AG08396 (cell line): ENCODE results near the gene VGLL4.
A peak's percentile ranks its signal among the peaks of the same experiment; 100 is the strongest.

Source experiments
- DNase-seq: peaks from one replicate; pipeline ENCODE4 v3.0.0; 2012; ENCODE audit warnings: low spot score, mixed read lengths

The VGLL4 gene

GRCh38 chr3:11564577-11565001 is 79.1 kb downstream of the VGLL4 start:
- DNase-seq = no peak

- no peak for DNase-seq
Measured at GRCh38 chr3:11563865-11564185, 79.9 kb downstream of the VGLL4 start.

DNA sequence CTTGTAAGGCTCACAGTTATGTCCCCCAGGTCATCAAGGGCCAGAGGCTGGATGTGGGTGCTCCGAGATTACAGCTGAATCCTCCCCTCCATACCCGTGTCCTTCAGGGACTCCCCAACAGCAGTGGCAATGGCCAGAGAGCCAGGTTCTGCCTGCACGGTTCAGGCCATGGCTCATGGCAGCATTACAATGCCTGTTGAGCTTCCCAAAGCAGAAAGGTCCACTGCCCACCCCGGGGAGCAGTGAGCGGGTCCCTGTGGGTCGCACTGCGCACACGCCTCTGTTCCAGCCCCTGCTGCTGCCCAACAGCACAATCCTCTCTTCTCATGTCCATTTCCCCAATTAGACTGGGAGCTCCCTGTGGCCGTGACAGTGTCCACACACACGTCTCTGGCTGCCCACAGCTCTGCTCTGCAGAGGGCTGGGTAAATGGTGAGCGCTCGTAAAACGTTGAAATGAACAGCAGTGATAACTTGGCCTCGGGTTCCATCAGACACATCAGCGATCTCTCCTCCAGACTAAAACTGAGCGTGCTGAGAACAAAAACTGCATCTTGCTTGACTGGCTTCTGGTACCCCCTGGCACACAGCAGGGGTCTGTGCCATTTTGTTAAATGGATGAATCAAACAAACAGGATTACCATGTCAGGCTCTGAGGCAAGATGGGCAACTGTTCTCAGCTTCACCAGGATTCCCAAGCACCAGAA is 80.4 kb downstream of the VGLL4 start:
- no peak for DNase-seq

- DNase-seq = no peak
Measured at GRCh38 chr3:11562277-11562881, 81.3 kb downstream of the VGLL4 start.

- DNase-seq = no peak
Measured at GRCh38 chr3:11560746-11561145, 83.0 kb downstream of the VGLL4 start.

- no peak for DNase-seq
Measured at GRCh38 chr3:11559816-11560633, 83.7 kb downstream of the VGLL4 start.

- no peak for DNase-seq
Measured at GRCh38 chr3:11558918-11559815, 84.5 kb downstream of the VGLL4 start.

- no peak for DNase-seq
Measured at GRCh38 chr3:11558411-11558903, 85.3 kb downstream of the VGLL4 start.

GRCh38 chr3:11558002-11558401 is 85.7 kb downstream of the VGLL4 start:
- DNase-seq = peak; percentile 88

- peak; percentile 70 for DNase-seq
Measured at GRCh38 chr3:11556851-11557644, 86.7 kb downstream of the VGLL4 start.

- no peak for DNase-seq
Measured at GRCh38 chr3:11555881-11556633, 87.7 kb downstream of the VGLL4 start.

DNA sequence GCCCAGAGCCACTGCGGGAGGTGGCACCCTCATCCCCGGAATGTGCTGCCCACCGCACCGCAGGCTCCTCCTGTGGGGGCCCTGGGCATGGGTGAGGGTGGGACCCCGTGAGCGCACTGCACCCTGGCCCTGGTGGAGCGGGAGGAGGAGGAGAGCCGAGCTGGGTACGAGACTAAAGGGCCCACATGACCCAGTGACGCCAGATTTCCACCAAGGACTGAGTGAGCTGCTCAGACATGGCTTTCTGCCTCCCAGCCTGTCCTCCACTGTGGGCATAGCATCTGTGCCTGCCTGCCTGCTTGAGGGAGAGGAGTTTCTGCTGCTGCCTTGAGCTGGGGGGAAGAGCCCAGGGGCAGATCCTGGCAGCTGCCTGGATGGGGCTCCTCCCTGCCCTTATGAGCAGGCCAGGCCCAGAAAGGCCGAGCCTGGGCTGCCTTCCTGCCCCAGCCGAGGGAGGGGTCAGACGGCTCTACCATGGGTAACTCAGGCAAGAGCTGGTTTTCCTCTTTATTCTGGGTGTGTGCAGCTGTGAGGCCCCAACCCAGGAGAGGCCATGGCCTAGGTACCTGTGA is 88.4 kb downstream of the VGLL4 start:
- no peak for DNase-seq

DNA sequence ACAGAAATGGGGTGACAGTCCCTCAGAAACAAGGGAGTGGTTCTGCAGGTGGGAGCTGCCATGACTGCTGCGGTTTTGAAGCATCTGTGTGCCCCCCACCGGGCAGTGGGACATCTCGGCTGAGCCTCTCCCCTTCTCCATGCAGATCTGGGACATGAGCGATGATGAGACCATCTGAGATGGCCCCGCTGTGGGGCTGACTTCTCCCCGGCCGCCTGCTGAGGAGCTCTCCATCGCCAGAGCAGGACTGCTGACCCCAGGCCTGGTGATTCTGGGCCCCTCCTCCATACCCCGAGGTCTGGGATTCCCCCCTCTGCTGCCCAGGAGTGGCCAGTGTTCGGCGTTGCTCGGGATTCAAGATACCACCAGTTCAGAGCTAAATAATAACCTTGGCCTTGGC is 89.0 kb downstream of the VGLL4 start:
- DNase-seq = no peak

DNA sequence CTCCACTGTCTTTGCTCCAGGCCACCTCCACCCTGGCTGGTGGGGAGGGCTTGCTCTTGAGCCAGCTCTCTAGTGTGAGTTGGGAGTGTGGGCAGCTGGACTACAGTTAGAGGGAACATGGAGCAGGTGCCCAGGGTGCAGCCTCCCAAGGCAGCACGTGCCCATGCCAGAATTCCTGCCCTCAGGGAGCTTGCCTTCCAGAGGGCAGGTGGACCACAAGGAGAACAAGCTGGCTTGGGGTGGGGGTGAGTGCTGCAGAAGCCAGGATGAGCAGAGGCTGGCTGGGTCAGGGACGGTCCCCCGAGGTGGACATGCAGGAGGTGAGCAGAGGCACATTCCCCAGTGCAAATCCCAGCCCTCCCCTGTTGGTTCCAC is 89.5 kb downstream of the VGLL4 start:
- DNase-seq = no peak

DNA sequence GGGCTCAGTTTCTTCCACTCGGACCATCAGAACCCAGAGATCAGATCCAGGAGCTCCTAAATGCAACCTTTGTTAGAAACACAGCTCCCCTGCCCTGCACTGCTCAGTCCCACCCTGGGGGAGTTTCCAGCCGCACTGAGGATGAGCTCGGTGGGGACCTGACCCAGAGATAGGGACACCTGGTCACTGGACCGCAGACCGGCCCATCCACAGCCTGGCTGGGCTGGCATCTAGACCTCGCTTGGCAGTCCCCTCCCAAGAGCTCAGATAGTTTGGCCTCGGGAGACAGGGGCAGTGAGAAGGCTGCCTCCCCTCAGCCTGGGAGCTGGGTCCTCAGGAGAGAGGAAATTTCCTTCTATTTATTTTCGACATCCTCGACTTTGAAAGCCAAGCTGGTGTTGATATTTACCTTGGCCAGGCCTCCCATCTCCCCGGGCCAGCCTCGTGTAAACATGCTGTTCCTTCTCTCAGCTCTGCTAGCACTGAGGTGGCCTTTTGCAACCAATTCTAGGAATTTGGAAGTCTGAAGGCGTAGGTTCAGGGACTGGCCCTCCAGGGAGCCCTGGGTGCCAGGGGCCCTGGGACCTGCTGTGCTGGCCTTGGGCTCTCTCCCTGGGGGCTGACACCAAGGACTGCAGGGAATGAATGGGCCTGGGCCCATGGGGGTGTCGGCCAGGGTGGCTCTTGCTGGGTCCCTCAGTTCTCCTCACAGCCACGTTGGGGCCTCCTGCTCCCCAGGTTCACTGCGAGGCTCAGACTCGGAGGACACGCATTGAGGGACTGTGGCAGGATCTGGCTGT is 90.1 kb downstream of the VGLL4 start:
- DNase-seq = peak; percentile 29

DNA sequence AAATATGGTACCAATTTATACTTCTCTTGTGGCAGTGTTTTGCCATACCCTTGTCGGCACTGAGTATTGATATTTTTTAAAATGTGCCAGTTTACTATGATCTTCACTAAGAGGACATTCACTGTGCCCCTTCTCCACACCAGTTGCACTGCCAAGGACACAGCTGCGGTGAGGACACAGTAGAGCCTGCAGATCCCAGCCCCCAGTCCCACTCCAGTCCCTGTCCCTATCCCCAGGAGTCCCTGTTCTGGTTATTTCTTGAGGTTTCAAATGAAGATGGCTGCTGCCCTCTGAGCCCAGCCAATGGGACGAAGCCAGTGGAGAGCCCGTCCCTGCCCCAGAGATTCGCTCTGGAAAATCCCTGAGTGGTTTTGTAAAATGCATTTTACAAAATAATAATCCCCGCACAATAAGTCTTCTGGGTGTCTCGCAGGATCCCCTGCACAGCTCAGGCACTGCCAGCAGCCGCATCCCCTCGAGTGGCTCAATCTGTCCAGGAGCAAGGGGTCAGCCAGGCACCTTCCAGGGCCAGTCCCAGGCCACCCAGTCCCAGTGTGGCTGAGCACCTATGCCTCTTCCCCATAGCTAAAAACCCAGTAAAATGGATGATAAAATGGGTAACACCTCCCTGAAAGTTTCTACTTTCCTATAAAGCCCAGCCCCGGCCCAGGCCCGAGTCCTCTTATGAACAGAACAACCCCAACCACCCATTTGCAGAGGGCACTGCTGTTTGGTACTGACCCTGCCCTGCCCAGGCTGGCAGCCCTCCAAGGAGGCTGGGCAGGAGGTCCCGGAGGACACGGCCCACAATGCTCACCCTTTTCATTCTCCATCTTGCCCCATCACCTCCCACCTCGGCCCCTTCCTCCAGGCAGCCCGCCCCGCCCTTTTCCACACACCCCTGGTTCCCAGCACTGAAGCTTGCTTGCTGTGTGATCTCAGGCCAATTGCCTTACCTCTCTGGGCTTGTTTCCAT is 91.1 kb downstream of the VGLL4 start:
- no peak for DNase-seq

- DNase-seq = no peak
Measured at GRCh38 chr3:11551036-11551435, 92.7 kb downstream of the VGLL4 start.

DNA sequence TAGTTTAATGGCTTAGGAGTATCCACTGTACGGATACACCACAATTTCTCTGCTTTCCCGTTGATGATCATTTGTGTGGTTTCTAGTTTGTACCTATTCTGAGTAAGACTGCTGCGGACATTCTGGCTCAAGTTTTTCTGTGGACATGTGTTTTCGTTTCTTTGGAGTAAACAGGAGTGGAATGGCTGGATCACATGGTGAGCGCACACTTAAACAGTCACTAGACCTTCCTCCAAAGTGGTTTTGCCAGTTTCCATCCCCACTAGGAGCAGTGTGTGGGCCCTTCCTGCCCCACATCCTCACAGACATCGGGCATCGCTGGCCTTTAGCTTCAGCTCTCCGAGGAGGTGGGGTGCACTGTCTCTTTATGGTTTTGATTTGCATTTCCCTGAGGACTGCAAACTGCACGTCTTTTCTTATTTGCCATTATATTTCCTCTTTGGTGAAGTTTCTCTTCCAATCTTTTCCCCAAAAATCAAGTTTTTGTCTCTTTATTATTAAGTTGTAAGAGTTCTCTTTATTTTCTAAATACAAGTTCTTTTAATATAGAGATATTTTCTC is 94.1 kb downstream of the VGLL4 start:
- DNase-seq = no peak
